Vagina (tissue), 2 donors: ENCODE results near the gene NCBP2L.

Experiments
- POLR2A ChIP-seq, 2 donors: fragments of 450-650 bp; IDR thresholded peaks; one replicate each; pipeline ENCODE4 v1.6.1; 2017; ENCODE audit warnings: antibody characterized with exemption in 2 of 2, mild to moderate bottlenecking in 2 of 2, moderate library complexity in 2 of 2
- POLR2AphosphoS5 ChIP-seq, 2 donors: sonication (generic); formaldehyde crosslinking; IDR thresholded peaks; one replicate each; pipeline ENCODE4 v1.9.0; 2017; ENCODE audit warnings: antibody characterized with exemption in 2 of 2, mild to moderate bottlenecking in 2 of 2, low read depth in 1 of 2; ENCODE audit not compliant: insufficient read depth in 1 of 2
- TF ChIP-seq, protein P1 (sequence below), 3 experiments: fragments of 450-650 bp in 2 of 3; fragments of 200-600 bp in 1 of 3; sonication (generic) in 1 of 3; IDR thresholded peaks; one replicate each; pipeline ENCODE4 v1.5.1; 2017 to 2019; ENCODE audit warnings: antibody characterized with exemption in 3 of 3, mild to moderate bottlenecking in 2 of 3, moderate library complexity in 2 of 3

- no peak for TF ChIP-seq POLR2A (IDR thresholded peaks at IDR 0.05)
- no peak for TF ChIP-seq POLR2AphosphoS5 (IDR thresholded peaks at IDR 0.05; ENCODE audit: insufficient read depth in 1 of 2, low read depth in 1 of 2)
- TF ChIP-seq, protein P1, sequence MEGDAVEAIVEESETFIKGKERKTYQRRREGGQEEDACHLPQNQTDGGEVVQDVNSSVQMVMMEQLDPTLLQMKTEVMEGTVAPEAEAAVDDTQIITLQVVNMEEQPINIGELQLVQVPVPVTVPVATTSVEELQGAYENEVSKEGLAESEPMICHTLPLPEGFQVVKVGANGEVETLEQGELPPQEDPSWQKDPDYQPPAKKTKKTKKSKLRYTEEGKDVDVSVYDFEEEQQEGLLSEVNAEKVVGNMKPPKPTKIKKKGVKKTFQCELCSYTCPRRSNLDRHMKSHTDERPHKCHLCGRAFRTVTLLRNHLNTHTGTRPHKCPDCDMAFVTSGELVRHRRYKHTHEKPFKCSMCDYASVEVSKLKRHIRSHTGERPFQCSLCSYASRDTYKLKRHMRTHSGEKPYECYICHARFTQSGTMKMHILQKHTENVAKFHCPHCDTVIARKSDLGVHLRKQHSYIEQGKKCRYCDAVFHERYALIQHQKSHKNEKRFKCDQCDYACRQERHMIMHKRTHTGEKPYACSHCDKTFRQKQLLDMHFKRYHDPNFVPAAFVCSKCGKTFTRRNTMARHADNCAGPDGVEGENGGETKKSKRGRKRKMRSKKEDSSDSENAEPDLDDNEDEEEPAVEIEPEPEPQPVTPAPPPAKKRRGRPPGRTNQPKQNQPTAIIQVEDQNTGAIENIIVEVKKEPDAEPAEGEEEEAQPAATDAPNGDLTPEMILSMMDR (IDR thresholded peaks at IDR 0.05): no peak
Measured at GRCh38 chrX:107831071-107831730, 53.7 kb downstream of the NCBP2L start.
